Measurements from ENCODE around the gene CASKIN2. TPM values are rescaled to one million over a fixed set of nuclear protein-coding genes. Genes with fewer than 3 reads are reported as not detected.

The CASKIN2 gene
- total RNA-seq, 1 experiment from 2014 or later, result 37.0 TPM

GRCh38 chr17:75476752-75477489 lies 38.4 kb downstream of the CASKIN2 start:
- no peak overlapping the region for H3T11ph ChIP-seq (ENCODE audit: low read length)
- H3K23me2 ChIP-seq (ENCODE audit: insufficient read length, low read depth, low read length, poor library complexity, severe bottlenecking), result no peaks in the 10 kb centered on the region
- H3K79me1 ChIP-seq (ENCODE audit: insufficient read depth, low read depth, low read length, poor library complexity, severe bottlenecking), result no peaks in the 10 kb centered on the region
- H4K8ac ChIP-seq (replicated peaks; ENCODE audit: insufficient read length, low read depth, low read length), result no peak overlapping the region
- H4K91ac ChIP-seq (ENCODE audit: insufficient read length, low read depth, low read length), result no peak overlapping the region
- no peak for DNase-seq
- no peaks in the 10 kb centered on the region for H3K9me3 Mint-ChIP-seq
- no peak overlapping the region for H2AFZ ChIP-seq (ENCODE audit: low read length)
- H3K4me1 ChIP-seq (ENCODE audit: insufficient read depth, low read length), result no peaks in the 10 kb centered on the region
- no peak overlapping the region for H3K4ac ChIP-seq (ENCODE audit: low read depth, low read length)
- no peaks in the 10 kb centered on the region for H3K27me3 Mint-ChIP-seq (ENCODE audit: low read depth)
- H3K36me3 Mint-ChIP-seq (ENCODE audit: insufficient read depth in 1 of 3, low read depth in 3 of 3), result peaks cover 5 to 18% (median 14%) of the 10 kb centered on the region in 3 experiments; a peak in 5 of 7 replicates
- no peaks in the 10 kb centered on the region for H3K27me3 ChIP-seq (ENCODE audit: insufficient read depth, low read length)
- no peak overlapping the region for H3K4me2 ChIP-seq (ENCODE audit: insufficient read depth, insufficient read length, low read length)
- no peak overlapping the region for H4K5ac ChIP-seq (ENCODE audit: insufficient read length, low read depth, low read length)
- TF ChIP-seq CTCF (conservative IDR thresholded peaks at IDR 0.05), result no peak
- H2BK5ac ChIP-seq (ENCODE audit: insufficient read length, low read length), result no peak overlapping the region
- no peak overlapping the region for H2BK20ac ChIP-seq (ENCODE audit: low read depth, low read length, poor library complexity, severe bottlenecking)
- no peak overlapping the region for H3K14ac ChIP-seq (ENCODE audit: insufficient read depth, low read length)
- H2BK12ac ChIP-seq (ENCODE audit: insufficient read length, low read depth, low read length), result no peak overlapping the region
- H4K20me1 ChIP-seq (ENCODE audit: control insufficient read depth, insufficient read depth, insufficient read length), result no peaks in the 10 kb centered on the region
- no peak overlapping the region for H2BK120ac ChIP-seq (ENCODE audit: low read depth, low read length, poor library complexity, severe bottlenecking)
- no peak overlapping the region for H3K18ac ChIP-seq (ENCODE audit: insufficient read length, low read depth, low read length)
- H3K4me3 Mint-ChIP-seq, result no peak overlapping the region
- peaks cover 13 to 24% of the 10 kb centered on the region in 2 experiments for H3K4me1 Mint-ChIP-seq
- no CpG with 5 or more reads among the region's 11 CpGs for WGBS (ENCODE audit: extremely low coverage, insufficient read length, low lambda C conversion rate)
- H3K56ac ChIP-seq (ENCODE audit: insufficient read length, low read depth, low read length), result no peak overlapping the region
- H3K9me3 ChIP-seq (ENCODE audit: control insufficient read depth, low read depth, low read length), result no peaks in the 10 kb centered on the region
- peak overlapping the region in 2 of 3 experiments; percentile 34 to 86; a peak in 3 of 7 replicates for H3K27ac Mint-ChIP-seq
- H3K27ac ChIP-seq (ENCODE audit: insufficient read length, low read depth, low read length), result no peak overlapping the region
- H3K79me2 ChIP-seq (ENCODE audit: insufficient read depth, low read length), result no peaks in the 10 kb centered on the region
- H2BK15ac ChIP-seq (ENCODE audit: low read depth, low read length), result no peak overlapping the region
- no peak overlapping the region for H3K9ac ChIP-seq (ENCODE audit: extremely low read depth, insufficient read length, low read length)
- no peak overlapping the region for H2AK5ac ChIP-seq (ENCODE audit: insufficient read length, low read length)
- H3K23ac ChIP-seq (ENCODE audit: insufficient read length, low read depth, low read length), result no peak overlapping the region
